Heart right ventricle (tissue), 16 donors: ENCODE results near the gene ACADS. TPM values are rescaled to one million over a fixed set of nuclear protein-coding genes. Genes with fewer than 3 reads are reported as not detected.

Experiments used
- ATAC-seq, 8 donors: fragments of 200-7000 bp; cut with Tn5 transposase; one replicate each; pipeline ENCODE4 v1.9.1; 2020; ENCODE audit warnings: mild to moderate bottlenecking in 8 of 8, moderate library complexity in 8 of 8, moderate number of reproducible peaks in 1 of 8
- DNase-seq, 2 donors: peaks; one replicate each; pipeline ENCODE4 v3.0.0-alpha.2; 2020
- H3K27ac ChIP-seq, 10 donors: fragments of 200-600 bp; sonication (generic) in 2 of 10; one replicate each; pipeline versions ENCODE4 v1.5.0 to v1.8.0; 2020 to 2022; ENCODE audit warnings: mild to moderate bottlenecking in 3 of 10
- H3K27me3 ChIP-seq, 7 donors: fragments of 200-600 bp; one replicate each; pipeline ENCODE4 v1.8.0; 2021 to 2022; ENCODE audit warnings: mild to moderate bottlenecking in 2 of 7
- H3K36me3 ChIP-seq, 9 donors: fragments of 200-600 bp; sonication (generic) in 1 of 9; one replicate each; pipeline versions ENCODE4 v1.5.0 to v1.8.0; 2020 to 2022; ENCODE audit warnings: mild to moderate bottlenecking in 2 of 9
- H3K4me1 ChIP-seq, 9 donors: fragments of 200-600 bp; sonication (generic) in 1 of 9; one replicate each; pipeline versions ENCODE4 v1.5.0 to v1.8.0; 2020 to 2022; ENCODE audit warnings: mild to moderate bottlenecking in 4 of 9
- H3K4me3 ChIP-seq, 10 donors: fragments of 200-600 bp; sonication (generic) in 2 of 10; one replicate each; pipeline versions ENCODE4 v1.5.0 to v1.8.0; 2020 to 2022; ENCODE audit warnings: mild to moderate bottlenecking in 7 of 10, moderate library complexity in 2 of 10
- H3K9me3 ChIP-seq, 11 donors: fragments of 200-600 bp in 10 of 11; sonication (generic) in 2 of 11; one replicate each; pipeline versions ENCODE4 v1.5.0 to v1.8.0; 2013 to 2022; ENCODE audit warnings: mild to moderate bottlenecking in 2 of 11, control low read depth in 1 of 11, moderate library complexity in 1 of 11
- CTCF ChIP-seq, 9 donors: fragments of 200-600 bp; sonication (generic) in 2 of 9; IDR thresholded peaks; one replicate each; pipeline versions ENCODE4 v1.5.0 to v1.8.0; 2021 to 2022; ENCODE audit warnings: antibody characterized with exemption in 9 of 9, mild to moderate bottlenecking in 5 of 9, moderate library complexity in 1 of 9
- WGBS, 2 donors: extraction: QIAGEN DNeasy Blood & Tissue Kit; methylation state at CpG; one replicate each; pipeline ENCODE4 v1.1.7; 2013; ENCODE audit warnings: inconsistent platforms in 1 of 2; 5-methylcytosine and 5-hydroxymethylcytosine counted together
- intact Hi-C, 10 donors: fragments of 100-400 bp; cut with DNase I; formaldehyde crosslinking; loops; one replicate each; pipeline versions ENCODE4 v1.11.1 to v1.14.2; 2022
- polyA plus RNA-seq, 2 donors: library from polyadenylated mRNA; stranded (reverse); fragments of 200-250 nt; gene quantifications; one replicate each; pipeline ENCODE4 v1.2.3, GENCODE V29; 2013
- total RNA-seq, 10 donors: library from RNA; stranded (reverse); fragmentation: NEBNext Ultra II Directional in 3 of 10; extraction: Animal tissue kit (Norgen Biotek cat#: 25700) in 3 of 10; gene quantifications; one replicate each; pipeline versions ENCODE4 v1.2.1 to v1.2.4, GENCODE V29; 2021 to 2023
- donor health status: Arrhythmogenic right ventricular cardiomyopathy.
- donor health status: ischemic (EF 13 %, LVEDD 7.1; RV severe dilation, severe dysfunction).
- donor health status: healthy with polysubstance abuse.
- donor health status: DM: no; HTN: yes; CAD: no.
- donor health status: DM: no; HTN: no; CAD: no.
- donor health status: ischemic (EF 25% LVEDD 6.9; RV normal size, moderate dysfunction).
- donor health status: ischemic (EF 25% LVEDD 5.7; RV mildly dilated, moderate dysfunction).
- donor health status: healthy.
- donor health status: DM: yes; HTN: yes; CAD: no.
- donor health status: Ischemic cardiomyopathy.
- donor health status: ischemic (EF 35%, LVEDD 5.7; RV mildly dilated, moderate dysfunction).
- donor health status: nonischemic (EF 11% LVEDD 7.7; RV severe dilation, severe dysfunction).
- donor health status: DM: yes; HTN: yes; CAD: no.
- donor health status: PGD.
- donor health status: ischemic (EF 29% LVEDD 5.4; RV normal size, mild dysfunction).
- donor health status: nonischemic (EF 23%, LVEDD 6.1; RV moderate dilation, normal function).

ACADS gene
- total and polyA plus RNA-seq, 12 donors, result 64.4 to 119 (median 77.3) TPM

DNA sequence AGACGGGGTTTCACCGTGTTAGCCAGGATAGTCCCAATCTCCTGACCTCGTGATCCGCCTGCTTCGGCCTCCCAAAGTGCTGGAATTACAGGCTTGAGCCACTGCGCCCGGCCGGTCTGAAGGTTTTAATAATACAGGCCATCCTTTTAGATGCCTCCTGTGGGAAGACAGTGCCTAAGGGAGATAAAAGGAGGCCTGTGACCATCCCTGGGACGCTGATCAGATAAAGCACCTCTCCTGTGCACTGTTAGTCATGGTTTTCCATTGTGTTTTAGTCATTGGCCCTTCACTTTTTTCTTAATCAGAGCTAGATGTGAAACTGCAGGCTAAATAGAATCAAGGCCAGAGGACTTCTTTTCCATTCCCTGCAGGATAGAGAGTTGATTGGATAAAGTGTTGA lies 7.6 kb upstream of the ACADS start:
- DNase-seq (no peak), ATAC-seq (no peak)
- WGBS, 2 donors, result 93 to 97% methylated on average over 9 of the region's 9 CpGs
- Histone ChIP-seq H3K27ac (no peak overlapping the region), H3K4me1 (peaks cover 6 to 49% (median 13%) of the 10 kb centered on the region in 9 donors), H3K27me3 (no peaks in the 10 kb centered on the region), H3K36me3 (peaks cover 0 to 100% (median 71%) of the 10 kb centered on the region in 9 donors), H3K4me3 (no peak overlapping the region), H3K9me3 (no peaks in the 10 kb centered on the region)
- intact Hi-C loops, result loop anchor here in 3 of 10 donors (5.0 to 10.0 kb wide), 3 partner anchors 133 to 257 kb away; partner anchors contain the start of genes POP5 (in 2 of the 3) and HNF1A (in 1 of the 3)
- TF ChIP-seq CTCF (IDR thresholded peaks at IDR 0.05), result no peak

GRCh38 chr12:120719072-120719471 lies 6.6 kb upstream of the ACADS start:
- Histone ChIP-seq H3K4me3 (no peak overlapping the region), H3K36me3 (peaks cover 0 to 100% (median 69%) of the 10 kb centered on the region in 9 donors), H3K9me3 (no peaks in the 10 kb centered on the region), H3K27ac (peak overlapping the region in 1 of 10 donors; percentile 53), H3K4me1 (peaks cover 0 to 42% (median 12%) of the 10 kb centered on the region in 9 donors), H3K27me3 (no peaks in the 10 kb centered on the region)
- DNase-seq (no peak), ATAC-seq (no peak)
- no peak for TF ChIP-seq CTCF (IDR thresholded peaks at IDR 0.05)
- intact Hi-C loops, result loop anchor here in 3 of 10 donors (5.0 to 10.0 kb wide), 3 partner anchors 134 to 256 kb away; partner anchors contain the start of genes POP5 (in 2 of the 3) and HNF1A (in 1 of the 3)
- WGBS, 2 donors, result 89 to 93% methylated on average over 2 of the region's 2 CpGs

DNA sequence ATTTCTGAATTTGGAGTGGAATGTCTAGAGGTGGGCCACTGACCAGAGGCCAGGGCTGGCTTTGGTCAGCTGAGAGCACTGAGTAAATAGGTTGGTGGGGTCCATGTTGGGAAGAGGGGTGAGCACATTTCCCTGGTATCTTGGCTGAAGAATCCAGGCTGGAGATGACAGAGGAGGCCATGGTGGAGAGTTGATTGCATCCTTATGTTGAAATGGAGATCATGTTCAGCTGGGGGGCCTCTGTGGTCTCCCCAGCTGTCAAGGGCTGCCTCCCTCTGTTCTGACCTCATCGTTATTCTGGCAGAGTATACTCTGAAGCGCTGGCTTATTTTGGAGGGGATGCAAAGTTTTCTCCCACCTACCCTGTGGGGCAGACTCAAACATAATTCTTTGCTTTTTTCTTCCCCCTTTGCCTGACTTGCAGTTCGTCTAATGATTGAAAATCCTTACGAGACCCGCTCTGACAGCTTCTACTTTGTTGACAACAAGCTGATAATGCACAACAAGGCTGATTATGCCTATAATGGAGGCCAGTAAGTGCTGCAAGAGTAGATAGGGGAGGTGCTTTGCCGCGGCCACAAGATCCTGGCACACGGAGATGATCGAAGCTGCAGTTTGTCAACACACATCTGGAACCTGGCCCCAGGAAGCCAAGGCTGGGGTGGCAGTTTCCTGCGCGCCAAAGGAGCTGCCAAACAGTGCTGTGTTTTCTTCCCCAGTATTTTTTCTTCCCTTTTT lies 6.0 kb upstream of the ACADS start:
- no peak for DNase-seq
- intact Hi-C loops, result loop anchor here in 7 of 10 donors (5.0 to 10.0 kb wide), 5 partner anchors 135 to 255 kb away; partner anchors contain the start of genes HNF1A (in 5 of the 7), POP5 (in 2 of the 7) and SPPL3 (in 1 of the 7)

More for the DNA sequence above, 6.0 kb upstream of the ACADS start:
- TF ChIP-seq CTCF (IDR thresholded peaks at IDR 0.05), result no peak
- Histone ChIP-seq H3K36me3 (peaks cover 0 to 100% (median 63%) of the 10 kb centered on the region in 9 donors), H3K9me3 (no peaks in the 10 kb centered on the region), H3K27ac (peak overlapping the region in 3 of 10 donors; percentile 29 to 53 (median 36)), H3K4me3 (no peak overlapping the region), H3K27me3 (no peaks in the 10 kb centered on the region), H3K4me1 (peaks cover 0 to 42% (median 13%) of the 10 kb centered on the region in 9 donors)
- ATAC-seq, result peak in 1 of 8 donors; percentile 32
- 74 to 78% methylated on average over 11 of the region's 11 CpGs for WGBS, 2 donors
